Activated CD8-positive, alpha-beta memory T cell treated with anti-CD3 and anti-CD28 coated beads, Interleukin-2, amount 50 U/mL, for 24 hours (primary cell): ENCODE data around the gene PARD6B.
"Not testable (repeated sequence)": the region's sequence is repeated elsewhere in the genome, so short reads cannot be mapped to it uniquely, and the experiment has no call there.

ENCODE experiments used
- DNase-seq: peaks from one replicate; pipeline ENCODE4 v3.0.0-alpha.2; 2020; ENCODE audit errors: extremely low read depth

Gene PARD6B

GRCh38 chr20:50703651-50704438, 27.5 kb upstream of the PARD6B start:
- DNase-seq = not testable (repeated sequence)

GRCh38 chr20:50704514-50704913, 26.9 kb upstream of the PARD6B start:
- DNase-seq = no peak

- no peak for DNase-seq
These were observed 26.4 kb upstream of the PARD6B start for GRCh38 chr20:50704971-50705370.

- DNase-seq = no peak
These were observed 22.3 kb upstream of the PARD6B start for GRCh38 chr20:50708845-50709635.

GRCh38 chr20:50709636-50709973, 21.8 kb upstream of the PARD6B start:
- no peak for DNase-seq

- no peak for DNase-seq
These were observed 20.8 kb upstream of the PARD6B start for GRCh38 chr20:50710492-50711063.

- DNase-seq = no peak
These were observed 20.1 kb upstream of the PARD6B start for GRCh38 chr20:50711113-50711825.

- DNase-seq = no peak
These were observed 18.4 kb upstream of the PARD6B start for GRCh38 chr20:50712771-50713656.

- no peak for DNase-seq
These were observed 17.7 kb upstream of the PARD6B start for GRCh38 chr20:50713657-50714101.

GRCh38 chr20:50714426-50714825, 17.0 kb upstream of the PARD6B start:
- DNase-seq = not testable (repeated sequence)

GRCh38 chr20:50715694-50716093, 15.7 kb upstream of the PARD6B start:
- DNase-seq = no peak

GRCh38 chr20:50716518-50716917, 14.9 kb upstream of the PARD6B start:
- DNase-seq = no peak

GRCh38 chr20:50717312-50717711, 14.1 kb upstream of the PARD6B start:
- no peak for DNase-seq

- no peak for DNase-seq
These were observed 13.2 kb upstream of the PARD6B start for GRCh38 chr20:50717974-50718761.

- no peak for DNase-seq
These were observed 12.1 kb upstream of the PARD6B start for GRCh38 chr20:50719328-50719727.

- no peak for DNase-seq
These were observed 11.4 kb upstream of the PARD6B start for GRCh38 chr20:50720026-50720425.

GRCh38 chr20:50720582-50720981, 10.8 kb upstream of the PARD6B start:
- DNase-seq = no peak

GRCh38 chr20:50721881-50722281, 9.5 kb upstream of the PARD6B start:
- DNase-seq = no peak

GRCh38 chr20:50722424-50723155, 8.8 kb upstream of the PARD6B start:
- no peak for DNase-seq

- DNase-seq = no peak
These were observed 7.7 kb upstream of the PARD6B start for GRCh38 chr20:50723672-50724071.
